ENCODE results near the gene SIRT2.
"Not testable (repeated sequence)": the region's sequence is repeated elsewhere in the genome, so short reads cannot be mapped to it uniquely, and the experiment has no call there.

Gene SIRT2

GRCh38 chr19:38892841-38893240 lies 6.6 kb downstream of the SIRT2 start:
- no peak for DNase-seq

- DNase-seq: no peak
Measured at GRCh38 chr19:38891771-38892170, 7.6 kb downstream of the SIRT2 start.

GRCh38 chr19:38890686-38891085 lies 8.7 kb downstream of the SIRT2 start:
- no peak for DNase-seq

- DNase-seq: no peak
Measured at GRCh38 chr19:38889803-38890202, 9.6 kb downstream of the SIRT2 start.

GRCh38 chr19:38888876-38889275 lies 10.5 kb downstream of the SIRT2 start:
- no peak for DNase-seq

GRCh38 chr19:38884691-38885090 lies 14.7 kb downstream of the SIRT2 start:
- DNase-seq: not testable (repeated sequence)

- DNase-seq: no peak
Measured at GRCh38 chr19:38883286-38883685, 16.1 kb downstream of the SIRT2 start.

- no peak for DNase-seq
Measured at GRCh38 chr19:38880882-38881609, 18.4 kb downstream of the SIRT2 start.

- no peak for DNase-seq
Measured at GRCh38 chr19:38880076-38880881, 19.1 kb downstream of the SIRT2 start.

- no peak for DNase-seq
Measured at GRCh38 chr19:38879400-38879751, 20.0 kb downstream of the SIRT2 start.

GRCh38 chr19:38878575-38879399 lies 20.6 kb downstream of the SIRT2 start:
- no peak for DNase-seq

GRCh38 chr19:38877781-38878574 lies 21.4 kb downstream of the SIRT2 start, which contains the start of gene RINL:
Gene RINL (minus strand): TSS chr19:38878275. CDS start chr19:38876742, 1,533 bp downstream.
- DNase-seq: peak; percentile 86

- no peak for DNase-seq
Measured at GRCh38 chr19:38875656-38876395, 23.6 kb downstream of the SIRT2 start.

GRCh38 chr19:38873400-38873799 lies 26.0 kb downstream of the SIRT2 start:
- not testable (repeated sequence) for DNase-seq

GRCh38 chr19:38870612-38871011 lies 28.8 kb downstream of the SIRT2 start:
- no peak for DNase-seq

GRCh38 chr19:38869836-38870607 lies 29.4 kb downstream of the SIRT2 start:
- DNase-seq: peak; percentile 97

GRCh38 chr19:38869160-38869835 lies 30.1 kb downstream of the SIRT2 start:
- peak; percentile 58 for DNase-seq

- DNase-seq: no peak
Measured at GRCh38 chr19:38868551-38868950, 30.9 kb downstream of the SIRT2 start.

- no peak for DNase-seq
Measured at GRCh38 chr19:38867171-38867780, 32.1 kb downstream of the SIRT2 start.
